T-cell (primary cell): ENCODE data around the gene SPSB1. TPM values are rescaled to one million over a fixed set of nuclear protein-coding genes. Genes with fewer than 3 reads are reported as not detected.

Source experiments
- ATAC-seq, 4 experiments: fragments of 200-7000 bp in 3 of 4; fragments of 150-1000 bp in 1 of 4; cut with Tn5 transposase; replicated peaks in 1 of 4; 1 replicate in 3 of 4; 2 replicates in 1 of 4; pipeline ENCODE4 v1.10.0; 2021; ENCODE audit warnings: moderate library complexity in 3 of 4, mild to moderate bottlenecking in 2 of 4, moderate number of reproducible peaks in 1 of 4
- CTCF ChIA-PET, 2 donors: fragments of 300-600 bp; sonication (Branson Sonifier 250); formaldehyde crosslinking; loops; one replicate each; lab custom pipeline; 2022; ENCODE audit warnings: antibody characterized with exemption in 2 of 2; lab: Charles Lee
- POLR2A ChIA-PET, 2 donors: fragments of 300-600 bp; sonication (Branson Sonifier 250); formaldehyde crosslinking; loops; one replicate each; lab custom pipeline; 2022; ENCODE audit warnings: antibody characterized with exemption in 2 of 2; lab: Charles Lee
- DNase-seq, 35 experiments: peaks; one replicate each; pipeline versions ENCODE4 v3.0.0 to v3.0.0-alpha.2; 2013 to 2023
- H3K27ac ChIP-seq: one replicate; pipeline ENCODE4 v1.5.1; 2013; ENCODE audit warnings: low read length
- H3K27me3 ChIP-seq, 2 experiments: replicated peaks in 1 of 2; 1 replicate in 1 of 2; 2 replicates in 1 of 2; pipeline versions ENCODE4 v1.6.1 to v1.7.0; 2013; ENCODE audit warnings: low read length in 1 of 2, mixed read lengths in 1 of 2; ENCODE audit not compliant: control insufficient read depth in 2 of 2, insufficient read depth in 2 of 2; ENCODE audit errors: extremely low read depth in 1 of 2
- H3K36me3 ChIP-seq, 2 donors: 1 replicate in 1 of 2; 2 replicates in 1 of 2; pipeline versions ENCODE4 v1.6.1 to v1.7.0; 2013; ENCODE audit warnings: low read length in 1 of 2; ENCODE audit not compliant: control insufficient read depth in 2 of 2, insufficient read depth in 1 of 2; ENCODE audit errors: extremely low read depth in 1 of 2
- H3K4me1 ChIP-seq, 2 experiments: 1 replicate in 1 of 2; 2 replicates in 1 of 2; pipeline versions ENCODE4 v1.6.1 to v1.7.0; 2013; ENCODE audit warnings: low read length in 2 of 2, mixed read lengths in 1 of 2; ENCODE audit not compliant: insufficient read depth in 2 of 2, control insufficient read depth in 1 of 2; ENCODE audit errors: extremely low read depth in 1 of 2
- H3K4me3 ChIP-seq, 2 donors: 1 replicate in 1 of 2; 2 replicates in 1 of 2; pipeline versions ENCODE4 v1.5.1 to v1.7.0; 2013; ENCODE audit warnings: mild to moderate bottlenecking in 2 of 2, low read length in 1 of 2, moderate library complexity in 1 of 2; ENCODE audit not compliant: control insufficient read depth in 1 of 2; ENCODE audit errors: extremely low read depth in 1 of 2
- H3K9me3 ChIP-seq: 2 replicates; pipeline ENCODE4 v1.7.0; 2013
- H3K27ac Mint-ChIP-seq, 2 donors: one replicate each; pipeline ENCODE4 v1.8.0; 2020 to 2021; ENCODE audit warnings: mild to moderate bottlenecking in 2 of 2, mixed read lengths in 2 of 2
- H3K27me3 Mint-ChIP-seq, 2 donors: one replicate each; pipeline ENCODE4 v1.8.0; 2021 to 2022; ENCODE audit warnings: mixed read lengths in 2 of 2
- H3K36me3 Mint-ChIP-seq: one replicate; pipeline ENCODE4 v1.8.0; 2021; ENCODE audit warnings: mixed read lengths
- H3K4me1 Mint-ChIP-seq, 3 donors: one replicate each; pipeline ENCODE4 v1.8.0; 2020 to 2022; ENCODE audit warnings: mixed read lengths in 3 of 3, mild to moderate bottlenecking in 1 of 3
- H3K4me3 Mint-ChIP-seq, 3 donors: one replicate each; pipeline ENCODE4 v1.8.0; 2020 to 2022; ENCODE audit warnings: mild to moderate bottlenecking in 3 of 3, mixed read lengths in 3 of 3, moderate library complexity in 3 of 3
- H3K9me3 Mint-ChIP-seq, 3 donors: one replicate each; pipeline ENCODE4 v1.8.0; 2020 to 2022; ENCODE audit warnings: mixed read lengths in 3 of 3
- WGBS: methylation state at CpG from one replicate; pipeline ENCODE4 v1.1.5; 2013; ENCODE audit warnings: missing lambda C conversion rate; ENCODE audit not compliant: insufficient coverage; 5-methylcytosine and 5-hydroxymethylcytosine counted together
- total RNA-seq, 35 experiments: library from RNA in 6 of 35; stranded (reverse) in 6 of 35; fragments of 120-200 nt in 1 of 35; gene quantifications; one replicate each; pipeline versions ENCODE4 v1.2.1 to v1.2.4 and lab custom pipeline; 2013 to 2026

The SPSB1 gene
- total RNA-seq, 5 donors from 2014 or later (not counting 1 experiment from before 2014, with no cell fraction given), result 3.1 to 6.4 (median 5.4) TPM

DNA sequence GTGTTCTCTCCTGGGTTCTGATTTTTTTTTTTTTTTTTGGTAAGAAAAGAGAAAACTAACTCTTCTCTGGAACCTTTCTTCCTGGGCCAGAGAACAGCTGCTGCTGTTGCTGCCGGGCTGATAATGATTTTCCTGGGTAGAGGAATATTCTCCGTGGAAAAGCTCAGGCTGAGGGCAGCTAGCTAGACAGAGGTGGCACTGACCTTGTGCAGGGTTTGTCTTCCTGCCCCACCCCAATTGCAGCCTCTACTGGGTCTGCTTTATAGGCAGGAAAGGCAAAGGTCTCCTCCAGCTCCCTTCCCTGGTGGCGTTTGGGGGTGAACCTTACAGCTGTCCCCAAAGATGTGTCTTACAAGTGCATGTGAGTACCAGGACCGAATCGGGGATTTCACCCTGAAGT, 79.3 kb downstream of the SPSB1 start:
- Histone ChIP-seq H3K36me3 (no peaks in the 10 kb centered on the region), H3K27me3 (peaks cover 0 to 4% of the 10 kb centered on the region in 2 experiments), H3K27ac (no peak overlapping the region), H3K9me3 (no peaks in the 10 kb centered on the region), H3K4me1 (peaks cover 7 to 16% of the 10 kb centered on the region in 2 experiments), H3K4me3 (no peak overlapping the region)
- ChIA-PET CTCF (no interaction called here), POLR2A (no interaction called here)
- no peak overlapping the region for H3K27ac Mint-ChIP-seq
- no peaks in the 10 kb centered on the region for H3K27me3 Mint-ChIP-seq
- H3K4me1 Mint-ChIP-seq, result peaks cover 11 to 20% (median 14%) of the 10 kb centered on the region in 3 donors
- no peak overlapping the region for H3K4me3 Mint-ChIP-seq
- no peaks in the 10 kb centered on the region for H3K9me3 Mint-ChIP-seq
- ATAC-seq (no peak), DNase-seq (no peak)
- no peaks in the 10 kb centered on the region for H3K36me3 Mint-ChIP-seq
- WGBS, result 80% methylated on average over 2 of the region's 5 CpGs

DNA sequence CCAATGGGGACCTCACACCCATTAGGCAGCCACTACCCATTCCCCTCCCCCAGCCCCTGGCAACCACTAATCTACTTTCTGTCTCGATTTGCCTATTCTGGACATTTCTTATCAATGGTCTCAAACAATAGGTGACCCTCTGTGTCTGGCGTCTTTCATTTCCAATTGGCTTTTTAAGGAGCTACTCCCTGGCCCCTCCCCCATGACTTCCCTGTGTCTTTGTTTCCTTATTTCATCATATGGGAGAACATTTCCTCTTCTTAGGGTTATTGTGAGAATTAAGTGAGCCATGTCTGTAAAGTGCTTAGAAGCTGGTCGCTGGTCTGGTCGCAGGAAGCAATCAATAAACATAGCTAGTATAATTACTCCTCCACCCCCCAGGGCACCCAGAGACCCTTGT, 80.9 kb downstream of the SPSB1 start:
- H3K27me3 ChIP-seq, result peaks cover 0 to 4% of the 10 kb centered on the region in 2 experiments
- Mint-ChIP-seq H3K4me1 (peaks cover 0 to 8% (median 3%) of the 10 kb centered on the region in 3 donors), H3K27me3 (no peaks in the 10 kb centered on the region), H3K36me3 (no peaks in the 10 kb centered on the region), H3K27ac (no peak overlapping the region), H3K9me3 (no peaks in the 10 kb centered on the region), H3K4me3 (no peak overlapping the region)
- no peak overlapping the region for H3K27ac ChIP-seq
- ChIA-PET POLR2A (no interaction called here), CTCF (no interaction called here)
- 86% methylated on average over 1 of the region's 4 CpGs for whole genome bisulfite sequencing
- H3K4me3 ChIP-seq, result no peak overlapping the region
- H3K9me3 ChIP-seq, result no peaks in the 10 kb centered on the region
- DNase-seq, result no peak
- ATAC-seq, result no peak
- H3K36me3 ChIP-seq, result no peaks in the 10 kb centered on the region
- H3K4me1 ChIP-seq, result peaks cover 0 to 2% of the 10 kb centered on the region in 2 experiments

DNA sequence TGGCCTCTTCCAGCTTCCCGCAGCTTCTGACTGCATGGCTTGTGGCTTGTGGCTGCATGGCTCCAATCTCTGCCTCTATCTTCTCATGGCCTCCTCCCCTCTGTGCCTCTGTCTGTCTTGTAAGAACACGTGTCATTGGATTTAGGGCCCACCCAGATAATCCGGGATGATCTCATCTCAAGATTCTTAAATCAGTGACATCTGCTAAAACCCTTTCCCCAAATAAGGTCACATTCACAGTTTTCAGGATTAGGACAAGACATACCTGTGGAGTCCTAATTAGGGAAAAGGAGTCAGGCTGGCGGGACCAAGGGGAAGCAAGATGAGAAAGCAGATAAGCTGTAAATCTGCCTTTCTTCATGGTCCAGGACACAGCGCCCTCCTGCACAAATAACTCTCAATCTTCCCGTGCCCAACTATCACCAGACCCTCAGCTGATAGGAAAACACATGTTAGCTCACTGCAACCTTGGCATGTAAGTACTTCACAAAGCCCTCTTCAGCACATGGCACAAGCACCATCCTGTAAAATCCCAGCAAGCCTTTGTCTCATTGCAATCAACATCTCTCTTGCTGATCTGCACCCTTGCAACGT, 82.2 kb downstream of the SPSB1 start:
- DNase-seq (no peak), ATAC-seq (no peak)
- no peak overlapping the region for H3K4me3 Mint-ChIP-seq
- H3K27me3 ChIP-seq, result peaks cover 0 to 4% of the 10 kb centered on the region in 2 experiments
- no peaks in the 10 kb centered on the region for H3K9me3 ChIP-seq
- H3K27ac Mint-ChIP-seq, result no peak overlapping the region
- H3K9me3 Mint-ChIP-seq, result no peaks in the 10 kb centered on the region
- no peaks in the 10 kb centered on the region for H3K4me1 ChIP-seq
- H3K27me3 Mint-ChIP-seq, result no peaks in the 10 kb centered on the region
- ChIA-PET POLR2A (no interaction called here), CTCF (no interaction called here)
- no peaks in the 10 kb centered on the region for H3K36me3 ChIP-seq
- no peak overlapping the region for H3K4me3 ChIP-seq
- 86% methylated on average over 4 of the region's 7 CpGs for WGBS
- H3K36me3 Mint-ChIP-seq, result no peaks in the 10 kb centered on the region
- peaks cover 0 to 14% (median 0%) of the 10 kb centered on the region in 3 donors for H3K4me1 Mint-ChIP-seq
- H3K27ac ChIP-seq, result no peak overlapping the region

DNA sequence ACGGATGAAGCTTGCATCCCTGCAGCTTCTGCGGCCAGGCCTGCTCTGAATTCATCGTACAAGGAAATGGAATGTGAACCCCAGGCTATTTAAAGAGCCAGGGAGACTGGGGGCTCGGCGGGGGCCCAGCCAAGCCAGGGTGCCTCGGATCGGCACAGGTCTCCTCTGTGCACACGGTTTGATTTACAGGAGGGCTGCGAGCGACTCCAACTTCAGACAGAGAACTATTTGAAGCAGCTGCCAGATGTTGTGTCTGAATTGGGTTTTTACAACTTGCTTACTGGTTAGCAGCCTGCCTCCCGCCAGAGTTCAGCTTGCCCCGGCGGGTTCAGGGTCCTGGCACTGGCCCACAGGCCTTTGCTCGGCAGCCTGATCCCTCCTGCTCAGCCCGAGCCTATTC, 83.2 kb downstream of the SPSB1 start:
- Mint-ChIP-seq H3K4me3 (no peak overlapping the region), H3K36me3 (no peaks in the 10 kb centered on the region), H3K27ac (no peak overlapping the region), H3K9me3 (no peaks in the 10 kb centered on the region), H3K4me1 (peaks cover 0 to 17% (median 0%) of the 10 kb centered on the region in 3 donors), H3K27me3 (no peaks in the 10 kb centered on the region)
- WGBS, result 87% methylated on average over 15 of the region's 15 CpGs
- H3K36me3 ChIP-seq, result no peaks in the 10 kb centered on the region
- ATAC-seq (no peak), DNase-seq (no peak)
- ChIA-PET POLR2A (no interaction called here), CTCF (no interaction called here)
- no peak overlapping the region for H3K27ac ChIP-seq
- H3K27me3 ChIP-seq, result peaks cover 0 to 4% of the 10 kb centered on the region in 2 experiments
- no peaks in the 10 kb centered on the region for H3K4me1 ChIP-seq
- H3K9me3 ChIP-seq, result no peaks in the 10 kb centered on the region
- no peak overlapping the region for H3K4me3 ChIP-seq

DNA sequence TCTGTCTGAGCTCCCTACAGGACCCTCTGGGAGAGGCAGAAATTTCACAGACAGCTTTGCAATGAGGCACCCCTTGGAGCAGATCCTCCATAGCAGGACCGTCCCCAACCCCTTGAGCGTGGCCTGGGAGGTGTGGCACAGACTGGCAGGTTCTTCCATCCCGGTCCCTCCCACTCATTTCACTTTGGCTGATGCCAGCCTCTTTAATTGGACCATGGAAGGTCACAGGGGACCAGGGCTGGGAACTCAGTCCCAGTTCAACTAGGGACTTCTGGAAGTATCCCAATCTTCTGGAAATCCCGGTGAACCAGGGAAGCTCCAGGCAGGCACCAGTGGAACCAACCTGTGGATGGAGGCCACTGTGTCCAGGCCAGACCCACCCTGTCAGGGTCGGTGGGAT, 83.7 kb downstream of the SPSB1 start:
- no peak overlapping the region for H3K27ac ChIP-seq

DNA sequence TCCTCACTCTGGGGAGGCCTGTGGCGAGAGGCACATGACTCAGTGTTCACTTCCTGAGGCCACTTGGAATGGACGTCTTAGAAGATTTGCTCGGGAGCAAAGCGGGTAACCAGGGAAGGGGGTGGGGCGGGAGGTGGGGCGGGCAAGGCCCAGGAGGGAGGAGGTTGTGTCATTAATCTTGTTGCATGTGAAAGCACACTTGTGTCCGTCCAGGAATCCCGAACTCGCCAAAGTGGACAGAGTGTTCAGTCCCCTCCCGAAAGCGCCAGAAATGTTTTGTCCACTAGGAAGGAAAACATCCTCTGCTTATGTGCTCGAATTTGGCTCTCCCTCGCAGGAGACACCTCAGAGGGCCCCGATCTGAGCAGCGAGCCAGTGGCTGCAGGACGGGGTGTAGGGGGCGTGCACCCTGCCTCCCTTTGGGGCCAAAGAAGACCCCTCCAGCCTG, 84.2 kb downstream of the SPSB1 start:
- peaks cover 0 to 17% (median 0%) of the 10 kb centered on the region in 3 donors for H3K4me1 Mint-ChIP-seq
- H3K9me3 ChIP-seq, result no peaks in the 10 kb centered on the region
- H3K4me1 ChIP-seq, result no peaks in the 10 kb centered on the region
- no peak overlapping the region for H3K27ac ChIP-seq
- H3K9me3 Mint-ChIP-seq, result no peaks in the 10 kb centered on the region
- ChIA-PET POLR2A (no interaction called here), CTCF (no interaction called here)
- no peak overlapping the region for H3K27ac Mint-ChIP-seq
- no peaks in the 10 kb centered on the region for H3K27me3 Mint-ChIP-seq
- no peak overlapping the region for H3K4me3 ChIP-seq
- H3K27me3 ChIP-seq, result peaks cover 0 to 4% of the 10 kb centered on the region in 2 experiments
- ATAC-seq (no peak), DNase-seq (no peak)
- WGBS, result 84% methylated on average over 17 of the region's 17 CpGs
- no peaks in the 10 kb centered on the region for H3K36me3 Mint-ChIP-seq
- no peaks in the 10 kb centered on the region for H3K36me3 ChIP-seq
- no peak overlapping the region for H3K4me3 Mint-ChIP-seq

More for the DNA sequence above, 83.7 kb downstream of the SPSB1 start:
- DNase-seq, result no peak
- ChIA-PET POLR2A (no interaction called here), CTCF (no interaction called here)
- no peaks in the 10 kb centered on the region for H3K36me3 ChIP-seq
- no peak for ATAC-seq
- H3K9me3 Mint-ChIP-seq, result no peaks in the 10 kb centered on the region
- no peaks in the 10 kb centered on the region for H3K9me3 ChIP-seq
- H3K27me3 Mint-ChIP-seq, result no peaks in the 10 kb centered on the region
- H3K4me1 Mint-ChIP-seq, result peaks cover 0 to 17% (median 0%) of the 10 kb centered on the region in 3 donors
- no peak overlapping the region for H3K27ac Mint-ChIP-seq
- no peak overlapping the region for H3K4me3 ChIP-seq
- no peak overlapping the region for H3K4me3 Mint-ChIP-seq
- peaks cover 0 to 4% of the 10 kb centered on the region in 2 experiments for H3K27me3 ChIP-seq
- WGBS, result 52% methylated on average over 3 of the region's 5 CpGs
- no peaks in the 10 kb centered on the region for H3K4me1 ChIP-seq
- H3K36me3 Mint-ChIP-seq, result no peaks in the 10 kb centered on the region
